ENCODE measurements around the gene TOGARAM2. TPM values are rescaled to one million over a fixed set of nuclear protein-coding genes. Genes with fewer than 3 reads are reported as not detected.

Gene TOGARAM2
- total RNA-seq, 4 donors from 2014 or later = 0.19 to 10.4 (median 0.96) TPM

DNA sequence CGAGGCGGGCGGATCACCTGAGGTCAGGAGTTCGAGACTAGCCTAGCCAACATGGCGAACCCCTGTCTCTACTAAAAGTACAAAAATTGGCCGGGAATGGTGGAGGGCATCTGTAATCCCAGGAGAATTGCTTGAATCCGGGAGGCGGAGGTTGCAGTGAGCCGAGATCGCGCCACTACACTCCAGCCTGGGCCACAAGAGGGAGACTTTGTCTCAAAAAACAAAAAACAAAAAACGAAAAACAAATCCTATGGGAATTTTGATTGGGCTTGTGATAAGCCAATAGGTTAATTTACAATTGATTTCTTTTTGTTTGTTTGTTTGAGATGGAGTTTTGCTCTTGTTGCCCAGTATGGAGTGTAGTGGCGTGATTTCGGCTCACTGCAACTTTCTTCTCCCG lies 24.2 kb upstream of the TOGARAM2 start:
- TF ChIP-seq, protein P1, sequence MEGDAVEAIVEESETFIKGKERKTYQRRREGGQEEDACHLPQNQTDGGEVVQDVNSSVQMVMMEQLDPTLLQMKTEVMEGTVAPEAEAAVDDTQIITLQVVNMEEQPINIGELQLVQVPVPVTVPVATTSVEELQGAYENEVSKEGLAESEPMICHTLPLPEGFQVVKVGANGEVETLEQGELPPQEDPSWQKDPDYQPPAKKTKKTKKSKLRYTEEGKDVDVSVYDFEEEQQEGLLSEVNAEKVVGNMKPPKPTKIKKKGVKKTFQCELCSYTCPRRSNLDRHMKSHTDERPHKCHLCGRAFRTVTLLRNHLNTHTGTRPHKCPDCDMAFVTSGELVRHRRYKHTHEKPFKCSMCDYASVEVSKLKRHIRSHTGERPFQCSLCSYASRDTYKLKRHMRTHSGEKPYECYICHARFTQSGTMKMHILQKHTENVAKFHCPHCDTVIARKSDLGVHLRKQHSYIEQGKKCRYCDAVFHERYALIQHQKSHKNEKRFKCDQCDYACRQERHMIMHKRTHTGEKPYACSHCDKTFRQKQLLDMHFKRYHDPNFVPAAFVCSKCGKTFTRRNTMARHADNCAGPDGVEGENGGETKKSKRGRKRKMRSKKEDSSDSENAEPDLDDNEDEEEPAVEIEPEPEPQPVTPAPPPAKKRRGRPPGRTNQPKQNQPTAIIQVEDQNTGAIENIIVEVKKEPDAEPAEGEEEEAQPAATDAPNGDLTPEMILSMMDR (IDR thresholded peaks at IDR 0.05) = no peak
- DNase-seq (ENCODE audit: low spot score) (no peak), ATAC-seq (ENCODE audit: low FRiP score) (no peak)

- DNase-seq (ENCODE audit: low spot score) (no peak), ATAC-seq (ENCODE audit: low FRiP score) (peak; percentile 74)
- TF ChIP-seq, protein P1 (IDR thresholded peaks at IDR 0.05) = peak in 1 of 3 donors; percentile 63
These were observed 22.4 kb upstream of the TOGARAM2 start for GRCh38 chr2:28958689-28959088.

- TF ChIP-seq, protein P1 (IDR thresholded peaks at IDR 0.05) = no peak
- ATAC-seq (ENCODE audit: low FRiP score) = no peak
- no peak for DNase-seq (ENCODE audit: low spot score)
These were observed 20.7 kb upstream of the TOGARAM2 start for GRCh38 chr2:28960401-28960800.

GRCh38 chr2:28962505-28962904 lies 18.6 kb upstream of the TOGARAM2 start:
- TF ChIP-seq, protein P1 (IDR thresholded peaks at IDR 0.05) = no peak
- no peak for DNase-seq (ENCODE audit: low spot score)
- no peak for ATAC-seq (ENCODE audit: low FRiP score)

DNA sequence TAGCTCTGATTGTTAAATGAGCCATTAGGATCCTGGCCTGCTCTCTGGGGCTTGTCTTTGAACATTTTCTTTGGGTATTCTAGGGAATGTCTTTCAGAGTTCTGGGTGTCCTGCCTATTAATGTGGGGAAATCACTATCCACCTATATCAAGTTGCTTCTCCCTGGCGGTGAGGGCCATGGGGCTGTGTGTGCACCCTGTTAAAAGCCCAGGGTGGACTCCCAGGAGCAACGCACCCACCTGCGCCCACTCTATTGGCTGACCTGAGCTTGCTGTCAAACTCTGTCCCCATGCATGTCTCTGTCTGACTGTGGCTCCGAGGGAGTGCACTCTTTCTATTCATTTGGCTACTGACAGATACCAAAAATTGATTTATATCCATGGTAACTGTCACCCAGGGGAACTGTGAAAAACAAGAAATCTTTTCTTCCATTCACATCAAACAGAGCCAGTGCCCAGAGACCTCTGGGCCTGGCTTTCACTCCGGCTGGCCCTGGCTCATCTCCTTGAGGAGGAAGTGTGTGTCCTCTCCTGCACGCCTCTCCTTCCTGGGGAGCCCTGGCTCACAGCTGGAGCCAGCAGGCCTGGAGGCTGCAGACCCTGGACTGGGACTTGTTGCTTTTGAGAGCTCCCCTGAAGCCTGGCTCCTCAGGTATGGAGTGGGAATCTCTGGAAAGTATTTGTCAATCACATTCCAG lies 10.5 kb upstream of the TOGARAM2 start:
- ATAC-seq (ENCODE audit: low FRiP score) (no peak), DNase-seq (ENCODE audit: low spot score) (no peak)
- TF ChIP-seq, protein P1 (IDR thresholded peaks at IDR 0.05) = no peak

DNA sequence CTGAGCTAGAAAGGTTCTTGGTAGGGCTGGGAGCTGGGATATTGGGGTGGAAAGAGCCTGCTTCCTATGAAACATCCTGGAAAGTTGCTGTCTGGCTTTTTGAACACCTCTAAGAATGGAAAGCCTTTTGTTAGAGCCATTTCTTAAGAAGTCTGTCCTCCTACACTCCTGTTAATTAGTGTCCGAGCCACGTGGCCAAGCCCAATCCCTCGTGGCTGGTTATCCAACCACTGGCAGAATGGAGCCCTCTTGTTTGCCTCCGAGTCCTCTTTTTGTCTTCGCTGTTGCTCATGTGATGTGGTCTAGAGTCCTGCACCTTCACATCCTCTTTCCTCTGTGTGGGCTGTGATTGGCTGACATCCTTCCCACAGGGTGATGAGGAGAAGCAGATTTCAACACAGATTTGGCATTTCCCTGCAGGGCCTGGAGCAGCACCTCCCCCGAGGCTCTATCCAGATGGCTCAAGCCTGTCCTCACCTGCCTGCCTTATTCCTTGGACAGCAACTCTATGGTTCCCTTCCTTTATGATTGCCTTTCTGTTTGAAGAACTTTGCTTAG lies 8.2 kb upstream of the TOGARAM2 start:
- ATAC-seq (ENCODE audit: low FRiP score) = no peak
- TF ChIP-seq, protein P1 (IDR thresholded peaks at IDR 0.05) = no peak
- DNase-seq (ENCODE audit: low spot score) = no peak

DNA sequence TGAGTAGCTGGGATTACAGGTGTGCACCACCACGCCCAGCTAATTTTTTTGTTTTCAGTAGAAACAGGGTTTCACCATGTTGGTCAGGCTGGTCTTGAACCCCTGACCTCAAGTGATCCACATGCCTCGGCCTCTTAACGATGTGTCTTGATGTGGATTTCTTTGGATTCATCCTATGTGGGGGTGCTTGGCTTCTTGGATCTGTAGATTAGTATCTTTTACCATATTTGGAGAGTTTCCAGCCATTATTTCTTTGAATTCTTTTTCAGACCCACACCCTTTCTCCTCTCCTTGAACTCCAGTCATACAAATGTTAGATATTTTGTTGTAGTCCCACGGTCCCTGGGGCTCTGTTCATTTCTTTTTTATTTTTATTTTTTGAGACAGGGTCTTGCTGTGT lies 6.8 kb upstream of the TOGARAM2 start:
- DNase-seq (ENCODE audit: low spot score) (no peak), ATAC-seq (ENCODE audit: low FRiP score) (no peak)
- TF ChIP-seq, protein P1 (IDR thresholded peaks at IDR 0.05) = no peak

Measured in omental fat pad (tissue), 4 donors.